AG09319 (cell line): Measurements from ENCODE around the gene SEPTIN7.

Source experiments
- DNase-seq: peaks from one replicate; pipeline ENCODE4 v3.0.0-alpha.2; 2010; ENCODE audit warnings: low read depth; ENCODE audit errors: extremely low read depth
- TF ChIP-seq, protein P1 (sequence below): IDR thresholded peaks from 2 replicates; pipeline ENCODE4 v1.5.1; 2011; ENCODE audit warnings: low read depth, mild to moderate bottlenecking, inconsistent platforms, low read length, moderate library complexity

SEPTIN7 gene

DNA sequence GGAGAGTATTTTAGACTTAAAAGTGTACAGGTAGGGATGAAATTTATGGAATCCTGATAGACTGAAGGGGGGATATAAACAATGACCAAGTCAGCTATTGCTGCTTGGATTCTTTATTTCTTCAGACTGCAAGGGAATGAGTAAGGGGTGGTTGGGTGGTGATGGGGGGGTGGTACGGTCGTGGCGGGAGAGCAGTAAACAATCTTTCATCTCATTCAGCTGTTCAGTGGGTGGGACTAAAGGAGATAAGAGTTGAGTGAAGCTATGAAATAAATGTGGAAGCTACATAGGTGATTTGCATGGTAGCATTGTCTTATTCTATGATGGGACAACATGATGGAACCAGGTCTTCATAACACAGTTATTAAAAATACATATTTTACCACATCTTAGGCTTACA is 1.8 kb downstream of the SEPTIN7 start:
- TF ChIP-seq, protein P1, sequence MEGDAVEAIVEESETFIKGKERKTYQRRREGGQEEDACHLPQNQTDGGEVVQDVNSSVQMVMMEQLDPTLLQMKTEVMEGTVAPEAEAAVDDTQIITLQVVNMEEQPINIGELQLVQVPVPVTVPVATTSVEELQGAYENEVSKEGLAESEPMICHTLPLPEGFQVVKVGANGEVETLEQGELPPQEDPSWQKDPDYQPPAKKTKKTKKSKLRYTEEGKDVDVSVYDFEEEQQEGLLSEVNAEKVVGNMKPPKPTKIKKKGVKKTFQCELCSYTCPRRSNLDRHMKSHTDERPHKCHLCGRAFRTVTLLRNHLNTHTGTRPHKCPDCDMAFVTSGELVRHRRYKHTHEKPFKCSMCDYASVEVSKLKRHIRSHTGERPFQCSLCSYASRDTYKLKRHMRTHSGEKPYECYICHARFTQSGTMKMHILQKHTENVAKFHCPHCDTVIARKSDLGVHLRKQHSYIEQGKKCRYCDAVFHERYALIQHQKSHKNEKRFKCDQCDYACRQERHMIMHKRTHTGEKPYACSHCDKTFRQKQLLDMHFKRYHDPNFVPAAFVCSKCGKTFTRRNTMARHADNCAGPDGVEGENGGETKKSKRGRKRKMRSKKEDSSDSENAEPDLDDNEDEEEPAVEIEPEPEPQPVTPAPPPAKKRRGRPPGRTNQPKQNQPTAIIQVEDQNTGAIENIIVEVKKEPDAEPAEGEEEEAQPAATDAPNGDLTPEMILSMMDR = no peak
- no peak for DNase-seq

DNA sequence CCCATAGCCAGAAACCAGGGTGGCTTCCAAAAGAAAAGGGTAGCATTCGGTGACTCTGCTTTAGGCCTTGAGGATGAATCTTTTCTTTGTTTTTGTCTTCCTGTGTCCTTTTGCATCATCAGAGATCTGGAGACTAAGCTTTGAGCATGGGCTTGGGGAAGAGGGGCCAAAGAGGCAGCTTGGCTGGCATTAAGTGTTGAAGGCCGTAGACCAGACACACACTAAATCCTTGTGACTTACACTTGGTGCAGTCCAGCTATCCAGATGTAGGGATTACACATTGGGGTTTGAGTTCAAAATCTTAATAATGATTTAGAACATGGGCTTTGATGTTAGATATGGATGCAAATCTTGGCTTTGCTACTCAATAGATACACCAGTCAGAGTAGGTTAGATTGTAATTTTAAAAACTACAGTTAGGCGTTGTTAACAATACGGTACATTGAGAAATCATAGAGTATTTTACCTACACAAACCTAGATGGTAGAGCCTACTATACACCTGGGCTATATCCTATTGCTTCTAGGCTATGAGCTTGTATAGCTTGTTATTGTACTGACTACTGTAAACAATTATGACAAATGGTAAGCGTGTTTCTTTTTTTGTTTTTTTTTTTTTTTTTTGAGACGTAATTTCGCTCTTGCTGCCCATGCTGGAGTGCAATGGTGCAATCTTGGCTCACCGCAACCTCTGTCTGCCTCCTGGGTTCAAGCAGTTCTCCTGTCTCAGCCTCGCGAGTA is 3.5 kb downstream of the SEPTIN7 start:
- TF ChIP-seq, protein P1 = no peak
- DNase-seq = no peak

DNA sequence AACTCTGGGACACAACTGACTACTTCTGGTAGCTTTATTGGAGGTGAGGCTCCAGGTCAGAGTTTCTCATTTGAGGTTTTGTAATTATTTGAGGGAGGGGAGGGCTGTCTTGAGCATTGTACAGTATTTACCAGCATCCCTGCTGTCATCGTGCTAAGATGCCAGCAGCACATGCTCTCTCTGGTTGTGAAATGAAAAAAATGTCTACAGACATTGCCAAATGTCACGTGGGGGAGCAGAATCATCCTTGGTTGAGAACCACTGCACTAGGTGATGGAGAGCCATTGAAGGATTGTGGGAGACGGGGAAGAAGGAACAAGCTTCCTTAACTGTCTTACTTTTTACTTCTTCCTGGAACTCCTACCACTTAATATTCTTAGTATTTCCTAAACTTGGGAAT is 5.0 kb downstream of the SEPTIN7 start:
- TF ChIP-seq, protein P1 = no peak
- no peak for DNase-seq

DNA sequence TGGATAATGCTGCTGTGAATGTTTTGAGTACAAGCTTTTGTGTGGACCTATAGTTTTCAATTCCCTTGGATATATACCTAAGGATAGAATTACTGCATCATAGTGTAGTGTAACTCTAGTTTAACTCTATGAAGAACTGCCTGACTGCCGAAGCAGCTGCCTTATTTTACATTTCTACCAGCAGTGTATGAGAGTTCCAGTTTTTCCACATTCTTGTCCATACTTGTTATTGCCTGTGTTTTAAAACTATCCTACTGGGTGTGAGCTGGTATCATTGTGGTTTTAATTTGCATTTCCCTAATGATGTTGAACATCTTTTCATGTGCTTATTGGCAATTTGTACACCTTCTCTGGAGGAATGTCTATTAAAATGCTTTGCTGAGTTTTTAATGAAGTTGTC is 15.7 kb downstream of the SEPTIN7 start:
- TF ChIP-seq, protein P1 = no peak
- DNase-seq = no peak

DNA sequence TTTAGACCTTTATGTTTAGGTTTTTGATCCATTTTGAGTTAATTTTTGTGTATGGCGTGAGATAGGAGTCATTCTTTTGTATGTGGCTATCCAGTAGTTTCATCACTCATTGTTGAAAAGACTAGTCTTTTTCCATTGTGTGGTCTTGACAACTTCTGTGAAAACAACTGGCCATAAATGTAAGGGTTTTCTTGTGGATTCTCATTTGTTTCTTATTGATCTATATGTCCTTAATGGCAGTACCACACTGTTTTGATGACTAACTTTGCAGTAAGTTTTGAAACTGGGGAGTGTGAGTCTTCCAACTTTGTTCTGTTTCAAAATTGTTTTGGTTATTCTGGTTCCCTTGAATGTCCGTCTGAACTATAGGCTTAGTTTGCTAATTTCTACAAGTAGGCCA is 16.3 kb downstream of the SEPTIN7 start:
- no peak for DNase-seq
- TF ChIP-seq, protein P1 = no peak

DNA sequence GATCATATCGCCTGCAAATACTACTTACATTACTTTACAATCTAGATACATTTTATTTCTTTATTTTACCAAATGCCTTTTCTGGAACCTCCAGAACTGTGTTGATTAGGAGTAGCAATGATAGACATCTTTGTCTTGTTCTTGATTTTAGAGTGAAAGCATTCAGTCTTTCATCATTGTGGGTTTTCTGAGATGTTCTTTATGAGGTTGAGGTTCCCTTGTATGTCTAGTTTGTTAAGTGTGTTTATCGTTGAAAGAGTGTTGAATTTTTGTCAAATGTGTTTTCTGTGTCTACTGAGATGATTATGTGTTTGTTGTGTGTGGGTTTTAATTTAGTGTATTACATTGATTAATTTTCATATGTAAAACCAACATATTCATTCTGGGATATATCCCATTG is 17.1 kb downstream of the SEPTIN7 start:
- no peak for DNase-seq
- TF ChIP-seq, protein P1 = no peak

DNA sequence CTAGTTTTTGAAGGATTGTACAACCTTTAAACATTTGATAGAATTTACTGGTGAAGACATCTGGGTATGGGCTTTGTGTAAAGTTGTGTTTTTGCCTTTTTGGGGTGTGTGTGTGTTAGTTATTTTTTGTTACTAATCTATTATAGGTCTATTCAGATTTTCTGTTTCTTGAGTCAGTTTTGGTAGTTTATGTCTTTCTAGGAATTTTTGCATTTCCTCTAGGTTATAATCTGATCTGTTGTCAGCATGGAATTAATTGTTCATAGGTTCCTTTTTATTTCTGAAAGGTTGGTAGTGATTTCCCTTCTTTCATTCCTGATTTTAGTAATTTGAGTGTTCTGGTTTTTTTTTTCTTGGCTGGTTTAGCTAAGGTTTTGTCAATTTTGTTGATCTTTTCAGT is 17.7 kb downstream of the SEPTIN7 start:
- TF ChIP-seq, protein P1 = no peak
- no peak for DNase-seq
